ENCODE measurements around the gene KLB.
"Not testable (repeated sequence)": the region's sequence is repeated elsewhere in the genome, so short reads cannot be mapped to it uniquely, and the experiment has no call there.

The KLB gene

DNA sequence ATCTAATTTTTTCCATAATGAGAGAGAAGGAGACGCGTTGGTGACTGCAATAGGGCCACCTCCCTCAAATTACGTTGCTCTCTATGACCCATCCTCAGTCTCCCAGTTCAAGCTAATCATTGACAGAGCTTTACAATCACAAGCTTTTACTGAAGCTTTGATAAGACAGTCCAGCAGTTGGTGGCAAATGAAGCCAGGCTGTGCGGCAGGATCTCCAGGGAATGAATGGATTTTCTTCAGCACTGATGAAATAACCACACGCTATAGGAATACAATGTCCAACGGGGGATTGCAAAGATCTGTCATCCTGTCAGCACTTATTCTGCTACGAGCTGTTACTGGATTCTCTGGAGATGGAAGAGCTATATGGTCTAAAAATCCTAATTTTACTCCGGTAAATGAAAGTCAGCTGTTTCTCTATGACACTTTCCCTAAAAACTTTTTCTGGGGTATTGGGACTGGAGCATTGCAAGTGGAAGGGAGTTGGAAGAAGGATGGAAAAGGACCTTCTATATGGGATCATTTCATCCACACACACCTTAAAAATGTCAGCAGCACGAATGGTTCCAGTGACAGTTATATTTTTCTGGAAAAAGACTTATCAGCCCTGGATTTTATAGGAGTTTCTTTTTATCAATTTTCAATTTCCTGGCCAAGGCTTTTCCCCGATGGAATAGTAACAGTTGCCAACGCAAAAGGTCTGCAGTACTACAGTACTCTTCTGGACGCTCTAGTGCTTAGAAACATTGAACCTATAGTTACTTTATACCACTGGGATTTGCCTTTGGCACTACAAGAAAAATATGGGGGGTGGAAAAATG lies at the start of gene KLB:
Gene KLB (plus strand): TSS at position 168 of the 821 bp plus-strand sequence. CDS start 20 bp downstream, at position 188.
- no peak for DNase-seq

DNA sequence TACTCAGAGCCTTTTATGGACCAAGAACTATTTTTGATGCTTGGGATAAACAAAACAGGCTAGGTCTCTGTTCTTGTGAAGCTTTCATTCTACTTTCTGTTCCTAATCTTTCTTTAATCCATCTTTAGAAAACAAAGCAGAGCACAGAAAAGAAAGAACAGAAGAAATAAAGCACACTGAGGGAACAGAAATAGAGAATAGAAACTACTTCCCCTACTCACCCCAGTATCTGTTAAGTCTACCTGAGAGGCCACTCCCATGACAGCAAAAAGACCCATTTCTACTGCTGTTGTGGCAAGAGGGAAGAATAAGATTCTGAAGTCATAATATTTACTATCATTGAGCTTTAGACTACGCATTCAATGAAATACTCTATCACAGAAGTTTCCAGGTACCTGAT lies 49.7 kb upstream of the KLB start:
- no peak for DNase-seq

DNA sequence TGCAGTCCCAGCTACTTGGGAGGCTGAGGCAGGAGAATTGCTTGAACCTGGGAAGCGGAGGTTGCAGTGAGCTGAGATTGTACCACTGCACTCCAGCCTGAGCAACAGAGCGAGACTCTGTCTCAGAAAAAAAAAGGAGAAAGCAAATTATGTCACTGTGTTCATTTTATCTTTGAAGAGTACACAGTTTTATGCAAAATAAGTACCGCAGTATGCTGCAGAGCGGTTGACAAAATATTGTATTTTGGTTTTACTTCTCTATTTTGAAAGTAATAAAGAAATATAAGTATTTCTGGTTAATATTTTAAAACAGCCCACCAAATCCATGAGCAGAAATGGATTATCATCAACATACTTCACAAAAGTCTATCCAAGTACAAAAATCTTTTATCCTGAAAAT lies 46.1 kb upstream of the KLB start:
- not testable (repeated sequence) for DNase-seq

DNA sequence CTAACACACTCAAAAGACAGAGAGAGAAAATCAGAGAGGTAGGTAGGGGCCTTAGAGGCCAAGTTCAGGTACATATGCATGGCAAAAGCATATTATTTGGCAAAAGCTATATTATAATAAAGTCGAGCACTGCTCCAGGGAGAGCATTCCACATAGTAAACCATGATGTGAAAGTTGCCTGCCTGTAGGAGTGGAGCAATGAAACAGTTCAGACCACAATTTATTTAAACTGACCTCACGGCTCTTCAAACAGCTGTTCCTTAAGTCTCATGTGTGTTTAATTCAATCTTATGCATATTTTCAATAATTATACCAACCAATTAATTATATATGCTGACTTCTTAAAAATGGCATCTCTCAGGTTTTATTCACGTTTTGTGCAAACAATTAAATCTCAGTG lies 43.9 kb upstream of the KLB start:
- DNase-seq: no peak

DNA sequence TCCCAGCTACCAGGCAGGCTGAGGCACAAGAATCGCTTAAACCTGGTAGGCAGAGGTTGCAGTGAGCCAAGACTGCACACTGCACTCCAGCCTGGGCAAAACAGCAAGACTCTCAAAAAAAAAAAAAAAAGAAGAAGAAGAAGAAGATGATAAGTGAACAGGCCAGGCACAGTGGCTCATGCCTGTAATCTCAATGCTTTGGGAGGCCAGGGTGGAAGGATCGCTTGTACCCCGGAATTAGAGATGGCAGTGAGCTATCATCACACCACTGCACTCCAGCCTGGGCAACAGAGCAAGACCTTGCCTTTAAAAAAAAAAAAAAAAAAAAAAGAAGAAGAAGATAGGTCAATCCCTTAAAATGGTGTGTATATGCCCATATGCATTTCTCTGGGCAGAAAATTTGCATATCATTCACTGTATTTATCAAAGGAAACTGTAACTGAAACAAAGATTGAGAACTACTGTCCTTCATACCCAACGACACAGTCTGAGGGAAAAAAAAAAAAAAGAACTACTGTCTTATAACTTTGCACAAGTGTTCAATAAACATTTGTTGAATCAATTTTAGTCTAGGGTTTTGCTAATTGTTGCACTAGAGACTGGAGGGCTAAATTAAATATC lies 42.8 kb upstream of the KLB start:
- no peak for DNase-seq

DNA sequence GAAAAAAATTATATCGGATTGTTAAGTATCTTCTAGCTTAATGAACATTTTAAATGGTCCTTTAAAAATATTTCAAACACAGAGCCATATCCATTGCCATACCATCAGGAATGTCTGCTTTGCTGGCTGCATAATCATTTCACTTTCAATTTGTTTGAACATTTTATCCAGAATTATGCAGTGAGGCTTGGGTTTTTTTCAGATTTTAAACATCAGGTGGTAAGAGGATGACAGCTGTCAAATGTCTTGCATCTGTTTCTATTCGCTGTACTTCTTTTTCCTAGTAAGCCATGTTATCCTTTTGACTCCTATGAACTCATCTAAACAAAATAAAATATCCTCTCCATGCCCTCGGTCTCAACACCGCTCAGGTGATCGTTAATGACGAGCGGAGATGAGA lies 41.4 kb upstream of the KLB start:
- no peak for DNase-seq

DNA sequence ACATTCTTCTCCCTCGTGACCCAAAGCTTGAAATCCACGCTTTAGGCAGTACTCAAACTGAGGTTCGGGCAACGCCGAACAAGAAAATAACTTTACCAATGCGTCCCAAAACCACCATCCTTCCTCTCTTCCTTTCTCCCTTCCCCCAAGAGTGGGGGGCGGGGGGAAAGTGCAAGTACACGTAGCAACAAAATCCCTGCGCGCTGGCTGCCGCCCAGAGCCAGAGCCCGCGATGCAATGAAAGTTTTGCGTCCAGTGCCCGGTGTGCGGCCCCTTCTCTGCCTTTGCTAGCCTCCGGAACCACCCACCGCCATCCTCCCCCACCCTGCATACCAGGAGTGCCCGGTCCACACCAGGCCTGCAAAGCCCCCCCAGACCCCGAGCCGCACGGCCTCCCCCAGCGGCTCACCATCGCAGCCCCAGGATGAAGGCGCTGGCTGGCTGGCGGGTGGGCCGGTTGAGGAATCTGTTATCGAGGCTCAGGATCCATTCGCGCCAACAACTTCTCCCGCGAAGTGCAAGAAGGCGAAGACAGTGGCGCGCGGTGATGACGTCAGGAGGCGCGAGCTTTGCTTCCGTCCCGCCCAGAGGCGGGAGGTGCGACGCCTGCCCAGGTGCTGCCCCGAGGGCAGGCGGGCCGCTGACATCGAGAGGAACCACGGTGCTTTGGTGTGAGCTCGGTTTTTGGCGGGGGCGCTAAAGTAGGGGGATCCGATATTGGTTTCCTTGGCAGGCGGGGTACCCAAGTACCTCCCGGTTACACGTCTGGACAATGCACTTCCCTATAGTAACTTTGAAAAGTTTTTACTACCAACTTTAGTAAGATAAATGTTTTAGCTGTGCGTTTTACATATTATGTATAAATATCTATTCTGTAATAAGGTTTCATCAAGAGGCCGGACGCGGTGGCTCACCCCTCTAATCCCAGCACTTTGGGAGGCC lies 40.6 kb upstream of the KLB start, which contains the start of gene RFC1:
Gene RFC1 (minus strand): TSS at position 533 of the 942 bp plus-strand sequence. CDS start 121 bp downstream, at position 412.
- peak; percentile 12 for DNase-seq

DNA sequence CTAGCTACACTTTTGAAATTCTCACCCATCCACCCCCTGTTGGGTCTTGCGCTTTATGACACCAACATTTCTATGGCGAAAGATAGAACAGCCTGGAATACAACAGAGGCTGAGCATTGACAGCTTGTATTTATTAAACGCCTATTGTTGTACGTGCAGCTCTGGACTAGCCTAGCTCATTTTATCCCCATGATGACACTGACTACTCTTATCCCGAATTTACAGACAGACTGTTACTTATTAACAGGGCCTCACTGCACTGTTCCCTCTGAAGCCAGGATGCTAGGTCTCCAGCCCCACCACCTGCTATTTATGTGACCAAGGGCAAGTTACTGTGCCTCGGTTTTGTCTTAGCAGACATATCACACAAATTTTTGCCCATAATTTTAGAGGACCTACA lies 39.6 kb upstream of the KLB start:
- DNase-seq: no peak

DNA sequence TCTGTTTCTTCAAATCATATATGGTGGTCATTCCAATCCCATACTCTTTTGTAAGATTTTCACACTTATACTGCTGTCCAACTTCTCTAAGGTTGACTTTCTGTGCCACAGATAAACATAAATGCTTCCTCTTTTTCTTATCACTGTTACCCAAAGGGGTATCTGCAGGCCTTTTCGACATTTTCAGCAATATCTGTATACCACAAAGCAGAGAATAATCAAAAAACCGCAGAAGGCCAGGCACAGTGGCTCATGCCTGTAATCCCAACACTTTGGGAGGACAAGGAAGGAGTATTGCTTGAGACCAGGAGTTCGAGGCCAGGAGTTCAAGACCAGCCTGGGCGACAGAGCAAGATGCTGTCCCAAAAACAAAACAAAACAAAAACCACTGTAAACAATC lies 37.4 kb upstream of the KLB start:
- no peak for DNase-seq

DNA sequence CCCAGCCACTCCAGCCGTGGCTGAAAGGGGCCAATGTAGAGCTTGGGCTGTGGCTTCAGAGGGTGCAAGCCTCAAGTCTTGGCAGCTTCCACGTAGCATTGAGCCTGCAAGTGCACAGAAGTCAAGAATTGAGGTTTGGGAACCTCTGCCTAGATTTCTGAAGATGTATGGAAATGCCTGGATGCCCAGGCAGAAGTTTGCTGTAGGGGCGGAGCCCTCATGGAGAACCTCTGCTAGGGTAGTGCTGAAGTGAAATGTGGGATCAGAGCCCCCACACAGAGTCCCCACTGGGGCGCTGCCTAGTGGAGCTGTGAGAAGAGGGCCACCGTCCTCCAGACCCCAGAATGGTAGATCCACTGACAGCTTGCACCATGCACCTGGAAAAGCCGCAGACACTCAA lies 35.5 kb upstream of the KLB start:
- not testable (repeated sequence) for DNase-seq

DNA sequence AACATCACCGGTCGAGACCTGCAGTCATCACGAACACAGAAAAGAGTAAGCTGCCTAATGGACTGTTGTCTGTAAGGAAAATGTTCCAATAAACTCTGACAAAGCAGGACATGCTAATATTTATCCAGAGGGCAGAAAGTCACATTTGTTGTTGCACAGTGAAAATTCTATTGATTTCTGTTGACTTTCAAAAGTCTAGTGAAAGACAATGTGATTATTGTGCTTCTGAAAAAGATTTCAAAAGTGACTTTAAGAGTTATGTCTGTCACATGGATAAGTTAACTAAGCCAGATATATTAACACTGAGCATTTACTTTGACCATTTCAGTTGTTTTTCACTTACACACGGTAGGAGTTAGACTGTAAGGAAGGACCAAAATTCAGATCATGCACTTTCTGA lies 31.3 kb upstream of the KLB start:
- no peak for DNase-seq

DNA sequence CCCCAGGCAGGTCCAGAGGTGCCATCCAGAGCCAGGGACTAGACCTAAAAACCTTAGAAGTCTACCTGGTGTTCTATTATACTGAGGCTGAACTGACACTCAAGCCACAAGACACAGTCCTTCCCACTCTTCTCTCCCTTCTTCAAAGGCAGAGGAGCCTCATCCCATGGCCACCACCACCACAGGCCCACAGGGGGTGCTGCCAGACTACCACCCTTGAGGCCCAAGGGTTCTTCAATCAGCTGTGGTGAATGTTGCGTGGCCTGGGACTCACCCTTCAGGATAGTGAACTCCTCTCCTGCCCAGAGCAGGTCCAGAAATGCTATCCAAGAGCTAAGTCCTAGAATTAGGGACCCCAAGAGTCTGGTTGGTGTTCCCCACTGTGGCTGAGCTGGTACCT lies 23.0 kb upstream of the KLB start:
- no peak for DNase-seq

DNA sequence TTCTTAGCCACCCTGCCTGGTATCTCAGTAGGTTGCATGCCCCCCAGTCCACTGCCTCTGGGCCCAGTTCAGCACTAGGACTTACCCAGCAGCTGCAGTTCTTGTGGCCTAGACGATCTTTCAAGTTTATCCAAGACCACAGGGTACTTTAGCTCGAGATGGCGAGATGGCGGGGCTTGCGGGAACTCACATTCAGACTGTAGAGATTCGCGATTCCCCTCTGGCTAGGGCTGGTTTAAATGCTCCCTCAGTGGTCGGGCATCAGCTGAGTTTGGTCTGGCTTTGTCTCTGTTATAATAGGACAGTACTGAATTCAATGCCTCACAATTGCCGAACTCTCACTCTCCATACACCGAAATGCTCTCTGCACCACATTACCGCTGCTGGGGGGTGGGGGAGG lies 22.2 kb upstream of the KLB start:
- DNase-seq: no peak

DNA sequence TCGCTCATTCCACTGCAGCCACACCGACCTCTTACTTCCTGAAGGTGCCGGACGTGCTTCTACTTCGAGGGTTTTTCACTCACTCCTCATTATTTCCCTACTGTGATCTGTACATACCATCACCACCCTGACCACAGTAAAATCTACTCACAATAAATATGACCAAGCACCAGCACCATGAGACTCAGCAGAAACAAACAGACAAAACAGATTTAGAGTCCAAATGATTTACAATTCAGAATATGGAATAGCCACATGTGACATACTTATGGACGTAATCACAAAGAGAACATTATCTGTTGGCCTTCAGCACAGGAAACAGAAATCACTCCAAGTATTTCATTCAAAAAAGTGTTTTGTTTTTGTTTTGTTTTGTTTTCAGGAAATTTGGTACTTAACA lies 16.1 kb upstream of the KLB start:
- DNase-seq: no peak

DNA sequence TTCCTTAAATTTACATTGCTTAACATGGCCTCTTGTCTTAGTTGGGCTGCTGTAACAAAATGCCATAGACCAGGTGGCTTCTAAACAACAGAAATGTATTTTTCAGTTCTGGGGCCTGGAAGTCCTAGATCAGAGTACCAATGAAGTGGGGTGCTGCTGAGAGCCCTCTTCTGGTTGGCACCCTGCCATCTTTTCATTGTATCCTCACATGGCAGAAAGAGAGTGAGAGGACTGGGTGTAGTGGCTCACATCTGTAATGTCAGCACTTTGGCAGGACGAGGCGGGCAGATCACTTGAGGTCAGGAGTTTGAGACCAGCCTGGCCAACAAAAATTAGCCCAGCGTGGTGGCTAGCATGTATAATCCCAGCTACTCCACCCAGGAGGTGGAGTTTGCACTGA lies 12.0 kb upstream of the KLB start:
- DNase-seq: no peak

DNA sequence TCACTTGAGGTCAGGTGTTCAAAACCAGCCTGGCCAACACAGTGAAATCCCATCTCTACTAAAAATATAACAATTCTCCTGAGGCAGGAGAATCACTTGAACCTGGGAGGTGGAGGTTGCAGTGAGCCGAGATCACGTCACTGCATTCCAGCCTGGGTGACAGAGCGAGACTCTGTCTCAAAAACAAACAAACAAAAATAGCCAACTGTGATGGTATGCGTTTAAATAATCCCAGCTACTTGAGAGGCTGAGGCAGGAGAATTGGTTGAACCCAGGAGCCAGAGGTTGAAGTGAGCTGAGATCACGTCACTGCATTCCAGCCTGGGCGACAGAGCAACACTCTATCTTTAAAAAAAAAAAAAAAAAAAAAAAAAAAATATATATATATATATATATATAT lies 5.1 kb upstream of the KLB start:
- not testable (repeated sequence) for DNase-seq

DNA sequence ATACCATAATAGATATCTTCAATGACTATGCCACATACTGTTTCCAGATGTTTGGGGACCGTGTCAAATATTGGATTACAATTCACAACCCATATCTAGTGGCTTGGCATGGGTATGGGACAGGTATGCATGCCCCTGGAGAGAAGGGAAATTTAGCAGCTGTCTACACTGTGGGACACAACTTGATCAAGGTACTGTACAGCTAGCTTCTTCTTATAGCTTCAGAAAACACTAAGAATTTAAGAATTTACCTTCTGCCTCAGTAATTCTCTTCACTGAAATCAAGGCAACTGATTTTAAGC lies 805 bp downstream of the KLB start:
- no peak for DNase-seq

DNA sequence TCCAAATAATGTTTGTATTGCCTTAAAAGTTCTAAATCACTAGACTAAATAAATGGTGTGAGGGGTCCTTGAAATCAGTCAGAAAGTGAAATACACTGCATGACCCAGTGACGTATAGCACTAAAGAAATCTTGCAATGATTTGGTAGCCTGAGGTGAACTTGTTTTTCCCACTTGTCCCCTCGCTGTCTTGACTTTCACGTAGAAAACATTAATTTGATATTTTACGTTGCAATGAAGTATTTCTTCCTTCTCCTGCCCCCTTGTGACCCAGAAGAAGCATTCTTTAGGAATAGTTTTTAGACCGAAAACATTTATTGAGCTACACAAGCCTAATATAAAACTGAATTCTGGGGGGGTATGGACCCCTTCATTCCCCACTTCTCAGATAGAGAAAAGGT lies 3.7 kb downstream of the KLB start:
- DNase-seq: no peak

DNA sequence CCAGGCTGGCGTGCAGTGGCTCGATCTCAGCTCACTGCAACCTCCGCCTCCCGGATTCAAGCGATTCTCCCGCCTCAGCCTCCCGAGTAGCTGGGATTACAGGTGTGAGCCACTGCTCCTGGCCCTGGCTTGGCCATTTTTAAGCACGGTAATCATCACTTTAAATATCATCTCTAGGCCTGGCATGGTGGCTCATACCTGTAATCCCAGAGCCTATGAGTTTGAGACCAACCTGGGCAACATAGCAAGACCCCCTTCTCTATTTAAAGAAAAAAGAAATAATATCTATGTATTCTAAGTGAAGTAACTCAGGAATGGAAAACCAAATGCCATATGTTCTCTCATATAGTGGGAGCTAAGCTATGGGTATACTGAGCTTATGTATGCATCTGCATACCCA lies 4.8 kb downstream of the KLB start:
- not testable (repeated sequence) for DNase-seq

DNA sequence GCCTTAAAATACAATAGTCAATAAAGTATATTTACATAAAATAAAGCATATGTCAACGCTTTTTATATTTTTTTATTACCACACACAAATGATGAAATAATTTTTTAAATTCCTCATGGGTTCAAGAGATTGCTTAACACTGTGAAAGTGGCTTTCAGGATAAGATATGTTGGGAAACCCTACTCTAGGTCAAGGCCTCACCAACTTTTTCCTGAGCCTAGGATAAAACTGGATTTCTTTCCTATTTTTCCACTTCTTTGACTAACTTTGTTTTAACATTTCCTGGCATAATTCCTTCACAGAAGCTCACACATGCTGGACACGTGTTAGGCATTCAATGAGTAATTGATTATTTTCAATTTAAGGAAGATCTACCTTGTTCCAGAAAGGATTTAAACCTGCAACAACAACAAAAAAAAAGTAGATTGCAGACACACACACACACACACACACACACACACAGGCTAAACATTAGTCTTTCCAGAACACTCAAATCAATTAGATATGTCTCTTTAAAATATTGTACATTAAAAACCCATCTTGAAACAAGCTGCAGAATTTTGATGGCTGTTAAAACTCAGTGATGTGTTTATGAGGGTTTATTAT lies 9.1 kb downstream of the KLB start:
- DNase-seq: no peak

DNA sequence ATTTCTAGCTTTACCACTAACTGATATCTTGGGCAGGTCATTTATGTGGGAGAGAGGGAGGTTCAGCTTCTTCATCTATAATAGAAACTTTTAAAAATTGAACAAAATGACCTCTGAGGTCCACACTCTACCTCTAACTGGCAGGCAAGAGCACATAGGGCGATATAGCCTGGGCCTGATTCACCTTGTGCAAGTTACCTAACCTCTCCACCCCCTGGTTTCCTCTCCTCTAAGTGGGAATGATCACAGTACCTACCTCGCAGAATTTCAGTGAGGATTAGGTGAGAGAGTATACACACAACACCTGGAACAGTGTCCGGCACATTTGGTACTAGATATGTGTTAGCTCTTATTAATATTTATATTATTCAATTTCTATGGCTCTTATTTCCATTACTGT lies 15.5 kb downstream of the KLB start:
- DNase-seq: no peak

DNA sequence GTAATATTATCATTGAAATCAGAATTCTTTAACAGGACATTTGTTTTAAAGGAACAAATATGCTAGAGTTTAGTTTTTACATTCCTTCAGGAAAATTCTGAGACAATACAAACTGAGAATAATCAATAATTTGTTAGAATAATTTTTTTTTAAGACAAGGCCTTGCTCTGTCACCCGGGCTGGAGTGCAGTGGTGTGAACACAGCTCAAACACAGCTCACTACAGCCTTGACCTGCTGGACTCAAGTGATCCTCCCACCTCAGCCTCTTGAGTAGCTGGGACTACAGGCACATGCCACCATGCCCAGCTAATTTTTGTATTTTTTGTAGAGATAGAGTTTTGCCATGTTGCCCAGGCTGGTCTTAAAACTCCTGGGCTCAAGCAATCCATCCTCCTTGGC lies 18.6 kb downstream of the KLB start:
- not testable (repeated sequence) for DNase-seq

DNA sequence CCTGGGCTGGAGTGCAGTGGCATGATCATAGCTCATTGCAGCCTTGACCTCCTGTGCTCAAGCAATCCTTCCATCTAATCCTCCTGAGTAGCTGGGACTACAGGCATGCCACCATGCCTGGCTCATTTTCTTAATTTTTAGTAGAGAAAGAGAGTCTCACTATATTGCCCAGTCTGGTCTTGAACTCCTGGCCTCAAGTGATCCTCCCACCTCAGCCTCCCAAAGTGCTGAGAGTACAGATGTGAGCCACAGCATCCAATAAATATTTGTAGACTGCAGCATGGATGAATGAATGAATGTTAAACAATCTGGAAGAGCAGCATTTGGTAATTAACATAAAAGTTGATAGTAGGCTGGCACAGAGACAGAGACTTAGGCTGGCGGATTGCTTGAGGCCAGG lies 20.0 kb downstream of the KLB start:
- DNase-seq: no peak

Data from SIG-M5 (cell line).